ENCODE results near the gene TIMM21.

The TIMM21 gene

DNA sequence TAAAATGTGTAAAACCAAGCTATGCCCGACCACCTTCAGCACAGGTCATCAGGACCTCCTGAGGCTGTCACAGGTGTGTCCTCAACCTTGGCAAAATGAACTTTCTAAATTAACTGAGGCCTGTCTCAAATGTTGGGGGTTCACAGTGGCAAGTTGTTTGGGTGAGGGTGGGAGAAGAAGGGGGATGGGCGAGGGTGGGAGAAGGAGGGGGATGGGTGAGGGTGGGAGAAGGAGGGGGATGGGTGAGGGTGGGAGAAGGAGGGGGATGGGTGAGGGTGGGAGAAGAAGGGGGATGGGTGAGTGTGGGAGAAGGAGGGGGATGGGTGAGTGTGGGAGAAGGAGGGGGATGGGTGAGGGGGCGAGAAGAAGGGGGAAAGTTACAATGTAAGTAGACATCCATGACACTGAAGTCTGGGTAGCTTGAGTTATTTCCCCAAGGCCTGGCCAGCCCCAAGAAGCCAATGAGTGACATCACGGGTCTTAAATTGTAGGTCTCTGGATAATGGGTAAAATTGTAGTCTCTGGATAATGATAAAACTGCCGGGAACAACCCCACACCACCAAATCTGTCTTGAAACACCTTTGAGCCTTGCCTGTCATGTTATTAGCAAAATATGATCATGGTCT is 56.3 kb downstream of the TIMM21 start:
- TF ChIP-seq, protein P1, sequence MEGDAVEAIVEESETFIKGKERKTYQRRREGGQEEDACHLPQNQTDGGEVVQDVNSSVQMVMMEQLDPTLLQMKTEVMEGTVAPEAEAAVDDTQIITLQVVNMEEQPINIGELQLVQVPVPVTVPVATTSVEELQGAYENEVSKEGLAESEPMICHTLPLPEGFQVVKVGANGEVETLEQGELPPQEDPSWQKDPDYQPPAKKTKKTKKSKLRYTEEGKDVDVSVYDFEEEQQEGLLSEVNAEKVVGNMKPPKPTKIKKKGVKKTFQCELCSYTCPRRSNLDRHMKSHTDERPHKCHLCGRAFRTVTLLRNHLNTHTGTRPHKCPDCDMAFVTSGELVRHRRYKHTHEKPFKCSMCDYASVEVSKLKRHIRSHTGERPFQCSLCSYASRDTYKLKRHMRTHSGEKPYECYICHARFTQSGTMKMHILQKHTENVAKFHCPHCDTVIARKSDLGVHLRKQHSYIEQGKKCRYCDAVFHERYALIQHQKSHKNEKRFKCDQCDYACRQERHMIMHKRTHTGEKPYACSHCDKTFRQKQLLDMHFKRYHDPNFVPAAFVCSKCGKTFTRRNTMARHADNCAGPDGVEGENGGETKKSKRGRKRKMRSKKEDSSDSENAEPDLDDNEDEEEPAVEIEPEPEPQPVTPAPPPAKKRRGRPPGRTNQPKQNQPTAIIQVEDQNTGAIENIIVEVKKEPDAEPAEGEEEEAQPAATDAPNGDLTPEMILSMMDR (conservative IDR thresholded peaks at IDR 0.05; ENCODE audit: control insufficient read depth, insufficient read depth, low read depth, low read length) = no peak
- no peak overlapping the region for H3K4me3 ChIP-seq (ENCODE audit: control insufficient read depth, low read depth, low read length)
- DNase-seq (ENCODE audit: low read depth) = no peak
